ENCODE results near the gene TAMM41. TPM values are rescaled to one million over a fixed set of nuclear protein-coding genes. Genes with fewer than 3 reads are reported as not detected.
"Not testable (repeated sequence)": the region's sequence is repeated elsewhere in the genome, so short reads cannot be mapped to it uniquely, and the experiment has no call there.

TAMM41 gene
- total RNA-seq, 1 experiment from 2014 or later, result 24.3 TPM

DNA sequence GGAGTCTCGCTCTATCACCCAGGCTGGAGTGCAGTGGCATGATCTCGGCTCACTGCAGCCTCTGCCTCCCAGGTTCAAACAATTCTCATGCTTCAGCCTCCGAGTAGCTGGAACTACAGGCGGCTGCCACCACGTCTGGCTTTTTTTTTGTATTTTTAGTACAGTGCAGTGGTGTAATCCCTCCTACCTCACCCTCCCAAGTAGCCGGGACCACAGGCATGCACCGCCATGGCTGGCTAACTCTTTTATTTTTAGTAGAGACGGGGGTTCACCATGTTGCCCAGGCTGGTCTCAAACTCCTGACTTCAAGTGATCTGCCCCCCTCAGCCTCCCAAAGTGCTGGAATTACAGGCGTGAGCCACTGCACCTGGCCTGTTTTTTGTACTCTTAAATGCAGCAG is 98.4 kb downstream of the TAMM41 start:
- not testable (repeated sequence) for H4K8ac ChIP-seq (replicated peaks; ENCODE audit: insufficient read length, low read depth, low read length); H3K9ac ChIP-seq (ENCODE audit: extremely low read depth, insufficient read length, low read length); H3K23ac ChIP-seq (ENCODE audit: insufficient read length, low read depth, low read length); H3K4me1 ChIP-seq (ENCODE audit: insufficient read depth, low read length); H2AK5ac ChIP-seq (ENCODE audit: insufficient read length, low read length); H2BK15ac ChIP-seq (ENCODE audit: low read depth, low read length); H3T11ph ChIP-seq (ENCODE audit: low read length); H3K4ac ChIP-seq (ENCODE audit: low read depth, low read length); H3K9me3 ChIP-seq (ENCODE audit: control insufficient read depth, low read depth, low read length); H3K23me2 ChIP-seq (ENCODE audit: insufficient read length, low read depth, low read length, poor library complexity, severe bottlenecking); H2AFZ ChIP-seq (ENCODE audit: low read length); DNase-seq; H3K79me1 ChIP-seq (ENCODE audit: insufficient read depth, low read depth, low read length, poor library complexity, severe bottlenecking); H3K36me3 Mint-ChIP-seq (ENCODE audit: insufficient read depth in 1 of 3, low read depth in 3 of 3); H3K18ac ChIP-seq (ENCODE audit: insufficient read length, low read depth, low read length); H3K4me2 ChIP-seq (ENCODE audit: insufficient read depth, insufficient read length, low read length); H2BK20ac ChIP-seq (ENCODE audit: low read depth, low read length, poor library complexity, severe bottlenecking); H3K56ac ChIP-seq (ENCODE audit: insufficient read length, low read depth, low read length); H4K20me1 ChIP-seq (ENCODE audit: control insufficient read depth, insufficient read depth, insufficient read length); H3K14ac ChIP-seq (ENCODE audit: insufficient read depth, low read length); H3K9me3 Mint-ChIP-seq; H4K91ac ChIP-seq (ENCODE audit: insufficient read length, low read depth, low read length); H2BK120ac ChIP-seq (ENCODE audit: low read depth, low read length, poor library complexity, severe bottlenecking); H2BK12ac ChIP-seq (ENCODE audit: insufficient read length, low read depth, low read length); H4K5ac ChIP-seq (ENCODE audit: insufficient read length, low read depth, low read length); H3K27me3 ChIP-seq (ENCODE audit: insufficient read depth, low read length); H3K79me2 ChIP-seq (ENCODE audit: insufficient read depth, low read length); H3K4me1 Mint-ChIP-seq; H3K27ac ChIP-seq (ENCODE audit: insufficient read length, low read depth, low read length); H2BK5ac ChIP-seq (ENCODE audit: insufficient read length, low read length); H3K27me3 Mint-ChIP-seq (ENCODE audit: low read depth); H3K4me3 Mint-ChIP-seq
- peak overlapping the region in 1 of 3 experiments; percentile 21; a peak in 1 of 7 replicates for H3K27ac Mint-ChIP-seq
- WGBS (ENCODE audit: extremely low coverage, insufficient read length, low lambda C conversion rate), result no CpG with 5 or more reads among the region's 9 CpGs

Other genes with a start within 250 kb of the TAMM41 start
- gene VGLL4, start 203.0 kb downstream of the TAMM41 start, total RNA-seq (2021), result 42.1 and 44.6 TPM in 2 replicates
- gene SYN2, start 157.5 kb upstream of the TAMM41 start, total RNA-seq (2021), result 5.0 and 6.0 TPM in 2 replicates